Neuronal stem cell (in vitro differentiated cells): Measurements from ENCODE around the gene DDX24.

Experiments used
- DNase-seq: peaks from one replicate; pipeline ENCODE4 v3.0.0-alpha.2; 2013; ENCODE audit warnings: low spot score
- H2AFZ ChIP-seq: one replicate; pipeline ENCODE4 v1.6.1; 2013; ENCODE audit warnings: mild to moderate bottlenecking, low read length, inconsistent platforms
- H2AK5ac ChIP-seq: 2 replicates; pipeline ENCODE4 v1.6.1; 2013; ENCODE audit warnings: low read depth, mild to moderate bottlenecking, inconsistent platforms, low read length, moderate library complexity, mixed read lengths
- H2BK120ac ChIP-seq: 2 replicates; pipeline ENCODE4 v1.6.1; 2013; ENCODE audit warnings: low read depth, mild to moderate bottlenecking, inconsistent platforms, low read length, moderate library complexity, mixed read lengths
- H2BK12ac ChIP-seq: one replicate; pipeline ENCODE4 v1.6.1; 2013; ENCODE audit warnings: low read length, inconsistent platforms
- H2BK15ac ChIP-seq: 2 replicates; pipeline ENCODE4 v1.6.1; 2013; ENCODE audit warnings: mild to moderate bottlenecking, low read length, inconsistent platforms, mixed read lengths
- H2BK5ac ChIP-seq: one replicate; pipeline ENCODE4 v1.6.1; 2013; ENCODE audit warnings: inconsistent platforms, mild to moderate bottlenecking, low read length, moderate library complexity
- H3K14ac ChIP-seq: one replicate; pipeline ENCODE4 v1.6.1; 2013; ENCODE audit warnings: low read length, inconsistent platforms
- H3K18ac ChIP-seq: 2 replicates; pipeline ENCODE4 v1.6.1; 2013; ENCODE audit warnings: low read length, inconsistent platforms
- H3K23ac ChIP-seq: 2 replicates; pipeline ENCODE4 v1.6.1; 2013; ENCODE audit warnings: low read depth, mild to moderate bottlenecking, mixed read lengths, low read length, inconsistent platforms; ENCODE audit not compliant: poor library complexity
- H3K27ac ChIP-seq: replicated peaks from 3 replicates; pipeline ENCODE4 v1.5.1; 2013; ENCODE audit warnings: low read length, inconsistent platforms
- H3K27me3 ChIP-seq, 3 experiments: 2 replicates each; pipeline ENCODE4 v1.6.1; 2013; ENCODE audit warnings: low read length in 3 of 3, mild to moderate bottlenecking in 2 of 3, inconsistent platforms in 1 of 3, low read depth in 1 of 3, mixed read lengths in 1 of 3, moderate library complexity in 1 of 3; ENCODE audit not compliant: control insufficient read depth in 3 of 3, insufficient read depth in 3 of 3
- H3K36me3 ChIP-seq, 2 donors: replicated peaks in 1 of 2; 2 replicates each; pipeline ENCODE4 v1.6.1; 2013; ENCODE audit warnings: low read length in 2 of 2; ENCODE audit not compliant: control insufficient read depth in 2 of 2, insufficient read depth in 2 of 2
- H3K4ac ChIP-seq: 2 replicates; pipeline ENCODE4 v1.6.1; 2013; ENCODE audit warnings: inconsistent platforms, mild to moderate bottlenecking, low read length, moderate library complexity
- H3K4me1 ChIP-seq, 2 donors: 1 replicate in 1 of 2; 2 replicates in 1 of 2; pipeline ENCODE4 v1.6.1; 2013; ENCODE audit warnings: low read length in 2 of 2, low read depth in 1 of 2; ENCODE audit not compliant: control insufficient read depth in 2 of 2, insufficient read depth in 1 of 2
- H3K4me2 ChIP-seq: one replicate; pipeline ENCODE4 v1.6.1; 2013; ENCODE audit warnings: mild to moderate bottlenecking, low read length, inconsistent platforms; ENCODE audit not compliant: insufficient read depth, poor library complexity, severe bottlenecking
- H3K4me3 ChIP-seq, 2 donors: 2 replicates each; pipeline ENCODE4 v1.5.1; 2013; ENCODE audit warnings: low read length in 2 of 2, mild to moderate bottlenecking in 2 of 2, inconsistent platforms in 1 of 2, moderate library complexity in 1 of 2
- H3K79me1 ChIP-seq: one replicate; pipeline ENCODE4 v1.6.1; 2013; ENCODE audit warnings: low read depth, mild to moderate bottlenecking, inconsistent platforms, low read length, moderate library complexity
- H3K9ac ChIP-seq: one replicate; pipeline ENCODE4 v1.6.1; 2013; ENCODE audit warnings: mild to moderate bottlenecking, low read depth, low read length, inconsistent platforms; ENCODE audit not compliant: poor library complexity
- H3K9me3 ChIP-seq, 2 donors: replicated peaks in 1 of 2; 2 replicates each; pipeline versions ENCODE3 to v1.6.1; 2013; ENCODE audit warnings: low read length in 2 of 2, mild to moderate bottlenecking in 2 of 2, inconsistent platforms in 1 of 2, low read depth in 1 of 2, mixed read lengths in 1 of 2, moderate library complexity in 1 of 2; ENCODE audit not compliant: control insufficient read depth in 2 of 2, insufficient read depth in 1 of 2
- H4K8ac ChIP-seq: one replicate; pipeline ENCODE4 v1.6.1; 2013; ENCODE audit warnings: low read depth, mild to moderate bottlenecking, inconsistent platforms, low read length, moderate library complexity
- H4K91ac ChIP-seq: one replicate; pipeline ENCODE4 v1.6.1; 2013; ENCODE audit warnings: low read length, low read depth, mild to moderate bottlenecking, inconsistent platforms; ENCODE audit not compliant: poor library complexity
- WGBS, 2 donors: extraction: QIAGEN DNeasy Blood & Tissue Kit; methylation state at CpG; one replicate each; pipeline ENCODE4 v1.1.7; 2013; ENCODE audit warnings: missing lambda C conversion rate in 2 of 2, mixed read lengths in 1 of 2; ENCODE audit not compliant: insufficient read length in 2 of 2, insufficient replicate concordance in 1 of 2; ENCODE audit errors: extremely low coverage in 2 of 2; 5-methylcytosine and 5-hydroxymethylcytosine counted together

The DDX24 gene

GRCh38 chr14:94081386-94081820 lies 401 bp upstream of the DDX24 start:
- H2AFZ ChIP-seq, result peak overlapping the region; percentile 93
- H3K4me3 ChIP-seq, result peak overlapping the region; percentile 92 to 98
- no peak overlapping the region for H2BK12ac ChIP-seq
- no peak overlapping the region for H3K14ac ChIP-seq
- H2BK5ac ChIP-seq, result no peak overlapping the region
- no peaks in the 10 kb centered on the region for H3K27me3 ChIP-seq
- no peak overlapping the region for H2AK5ac ChIP-seq
- no peak overlapping the region for H3K4ac ChIP-seq
- peaks cover 8% of the 10 kb centered on the region for H3K79me1 ChIP-seq
- H3K4me2 ChIP-seq, result peak overlapping the region; percentile 48
- H3K9me3 ChIP-seq, result peaks cover 0 to 41% of the 10 kb centered on the region in 2 donors
- H3K9ac ChIP-seq, result peak overlapping the region; percentile 83
- no CpG with 5 or more reads among the region's 19 CpGs for WGBS, 2 donors
- H2BK120ac ChIP-seq, result no peak overlapping the region
- no peak for DNase-seq
- H4K91ac ChIP-seq, result no peak overlapping the region
- no peak overlapping the region for H3K18ac ChIP-seq
- peaks cover 11 to 34% of the 10 kb centered on the region in 2 donors for H3K36me3 ChIP-seq
- no peak overlapping the region for H4K8ac ChIP-seq
- no peak overlapping the region for H3K23ac ChIP-seq
- peaks cover 4 to 8% of the 10 kb centered on the region in 2 donors for H3K4me1 ChIP-seq
- no peak overlapping the region for H2BK15ac ChIP-seq
- no peak overlapping the region for H3K27ac ChIP-seq

- Histone ChIP-seq H3K14ac (no peak overlapping the region), H4K91ac (no peak overlapping the region), H3K4ac (no peak overlapping the region), H2AFZ (peak overlapping the region; percentile 93), H3K27me3 (no peaks in the 10 kb centered on the region), H2BK5ac (no peak overlapping the region), H3K9me3 (peaks cover 0 to 47% of the 10 kb centered on the region in 2 donors), H3K4me1 (peaks cover 4 to 8% of the 10 kb centered on the region in 2 donors), H2BK12ac (no peak overlapping the region), H3K4me3 (peak overlapping the region; percentile 92 to 98), H3K18ac (no peak overlapping the region), H3K27ac (no peak overlapping the region), H3K79me1 (peaks cover 8% of the 10 kb centered on the region), H2AK5ac (no peak overlapping the region), H3K4me2 (peak overlapping the region; percentile 58), H2BK15ac (no peak overlapping the region), H4K8ac (no peak overlapping the region), H3K23ac (no peak overlapping the region), H3K9ac (no peak overlapping the region), H2BK120ac (no peak overlapping the region), H3K36me3 (peaks cover 11 to 46% of the 10 kb centered on the region in 2 donors)
- DNase-seq, result no peak
- no CpG with 5 or more reads among the region's 15 CpGs for WGBS, 2 donors
These were observed 946 bp downstream of the DDX24 start for GRCh38 chr14:94079891-94080620.

- Histone ChIP-seq H2AK5ac (no peak overlapping the region), H2BK12ac (no peak overlapping the region), H2BK5ac (no peak overlapping the region), H3K79me1 (peaks cover 8% of the 10 kb centered on the region), H3K4ac (no peak overlapping the region), H3K9ac (no peak overlapping the region), H3K23ac (no peak overlapping the region), H3K27ac (no peak overlapping the region), H3K14ac (no peak overlapping the region), H3K4me3 (no peak overlapping the region), H4K8ac (no peak overlapping the region), H3K9me3 (peaks cover 0 to 54% of the 10 kb centered on the region in 2 donors), H3K4me1 (peaks cover 4 to 8% of the 10 kb centered on the region in 2 donors), H4K91ac (no peak overlapping the region), H3K27me3 (no peaks in the 10 kb centered on the region), H3K36me3 (peaks cover 11 to 53% of the 10 kb centered on the region in 2 donors), H3K18ac (no peak overlapping the region), H2BK15ac (no peak overlapping the region), H2AFZ (no peak overlapping the region), H3K4me2 (no peak overlapping the region), H2BK120ac (no peak overlapping the region)
- WGBS, 2 donors, result no CpG with 5 or more reads among the region's 5 CpGs
- DNase-seq, result no peak
These were observed 3.2 kb downstream of the DDX24 start for GRCh38 chr14:94077823-94078222.

GRCh38 chr14:94077111-94077821 lies 3.7 kb downstream of the DDX24 start:
- Histone ChIP-seq H3K4me2 (no peak overlapping the region), H2AFZ (no peak overlapping the region), H4K91ac (no peak overlapping the region), H2AK5ac (no peak overlapping the region), H4K8ac (no peak overlapping the region), H2BK15ac (no peak overlapping the region), H2BK120ac (no peak overlapping the region), H3K4ac (no peak overlapping the region), H2BK12ac (no peak overlapping the region), H3K9me3 (peaks cover 0 to 57% of the 10 kb centered on the region in 2 donors), H3K9ac (no peak overlapping the region), H3K4me3 (no peak overlapping the region), H3K4me1 (peaks cover 4 to 8% of the 10 kb centered on the region in 2 donors), H2BK5ac (no peak overlapping the region), H3K27me3 (no peaks in the 10 kb centered on the region), H3K27ac (no peak overlapping the region), H3K18ac (no peak overlapping the region), H3K14ac (no peak overlapping the region), H3K36me3 (peaks cover 11 to 53% of the 10 kb centered on the region in 2 donors), H3K79me1 (peaks cover 8% of the 10 kb centered on the region), H3K23ac (no peak overlapping the region)
- WGBS, 2 donors, result no CpG with 5 or more reads among the region's 7 CpGs
- no peak for DNase-seq
